ENCODE results near the gene CALU. TPM values are rescaled to one million over a fixed set of nuclear protein-coding genes. Genes with fewer than 3 reads are reported as not detected.

Gene CALU
- total RNA-seq, 1 donor from 2014 or later: 75.8 TPM

DNA sequence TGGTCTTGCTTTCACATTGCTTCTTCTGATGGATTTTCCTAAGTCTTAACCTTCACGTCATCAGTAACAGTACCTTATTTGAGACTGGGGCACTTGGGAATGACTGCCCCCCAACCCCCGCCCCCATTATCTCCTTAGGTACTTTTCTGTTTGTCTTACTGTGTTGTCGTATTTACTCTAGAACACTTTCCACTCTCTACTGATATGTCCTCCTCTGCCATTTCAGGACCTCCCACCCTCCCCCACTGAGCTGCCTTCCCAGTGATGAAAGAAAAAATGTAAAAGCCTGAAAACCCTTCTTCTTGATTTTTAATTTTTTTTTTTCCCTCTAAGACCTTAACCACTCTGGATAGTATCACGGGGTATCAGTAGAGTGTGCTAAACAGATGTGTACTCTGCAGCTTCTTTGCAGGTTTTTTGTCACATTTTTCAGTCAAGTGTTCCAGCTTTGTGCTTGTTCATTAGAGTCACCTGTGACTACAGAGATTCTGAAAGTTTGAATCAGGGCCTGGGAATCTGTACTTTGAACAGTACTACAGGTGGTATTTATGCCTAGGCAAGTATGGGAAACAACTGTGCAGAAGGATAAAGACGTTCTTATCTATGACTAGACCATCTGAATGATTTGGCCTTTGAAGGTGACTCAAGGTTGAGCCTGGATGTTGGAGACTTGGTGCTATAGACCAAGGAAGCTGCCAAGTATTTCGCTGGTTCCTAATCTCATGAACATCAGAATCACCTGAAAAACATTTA is 8.3 kb downstream of the CALU start:
- DNase-seq (ENCODE audit: low spot score): no peak

- DNase-seq (ENCODE audit: low spot score): no peak
These were observed 13.1 kb downstream of the CALU start for GRCh38 chr7:128752251-128752650.

GRCh38 chr7:128755075-128755818 is 16.1 kb downstream of the CALU start:
- no peak for DNase-seq (ENCODE audit: low spot score)

DNA sequence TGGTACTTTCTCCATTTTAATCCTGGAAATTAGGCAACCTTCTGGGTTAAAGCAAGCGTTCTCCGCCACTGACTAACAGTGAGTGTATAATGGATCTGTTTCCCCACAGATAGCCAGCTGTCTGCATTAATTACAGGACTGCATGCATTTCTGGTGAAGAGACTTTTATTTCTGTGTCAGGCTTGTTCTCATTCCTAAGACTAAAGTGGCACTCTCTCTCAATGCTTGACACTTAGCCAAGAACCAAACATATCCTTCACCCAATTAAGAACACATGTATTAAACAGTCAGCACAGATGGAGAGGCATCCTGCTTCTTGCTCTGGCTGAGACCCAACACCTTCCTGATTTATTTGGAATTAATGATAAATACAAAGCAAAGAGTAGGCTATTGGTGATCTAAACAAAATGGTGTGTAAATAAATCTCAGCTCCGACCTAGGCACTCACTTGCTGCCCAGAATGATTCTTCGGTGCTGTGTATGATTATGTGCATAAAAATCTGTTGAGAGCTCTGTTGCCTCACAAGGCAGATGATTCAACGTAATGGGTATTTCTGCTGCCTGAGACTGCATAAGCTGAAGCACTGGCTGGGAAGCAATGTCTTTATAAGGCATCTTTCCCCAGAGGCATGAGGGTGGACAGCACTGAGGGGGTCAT is 16.8 kb downstream of the CALU start:
- DNase-seq (ENCODE audit: low spot score): peak; percentile 22

DNA sequence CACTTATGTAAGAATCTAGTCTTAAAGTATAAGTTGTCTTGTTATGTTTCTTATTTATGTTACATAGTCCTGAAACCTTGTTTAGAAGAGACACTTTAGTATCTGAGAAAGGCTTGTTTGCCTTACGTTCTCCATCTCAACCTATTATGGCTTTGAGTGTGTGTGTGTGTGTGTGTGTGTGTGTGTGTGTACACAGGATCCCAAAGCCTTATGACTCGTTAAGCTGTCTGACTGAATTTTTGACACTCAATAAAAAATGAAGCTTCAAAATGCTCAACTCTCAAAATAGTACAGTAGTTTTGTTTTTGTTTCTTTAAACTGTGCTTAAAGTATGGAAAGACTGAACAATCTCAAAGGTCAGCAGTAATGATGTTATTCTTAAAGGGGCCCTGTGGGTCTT is 18.0 kb downstream of the CALU start:
- no peak for DNase-seq (ENCODE audit: low spot score)

DNA sequence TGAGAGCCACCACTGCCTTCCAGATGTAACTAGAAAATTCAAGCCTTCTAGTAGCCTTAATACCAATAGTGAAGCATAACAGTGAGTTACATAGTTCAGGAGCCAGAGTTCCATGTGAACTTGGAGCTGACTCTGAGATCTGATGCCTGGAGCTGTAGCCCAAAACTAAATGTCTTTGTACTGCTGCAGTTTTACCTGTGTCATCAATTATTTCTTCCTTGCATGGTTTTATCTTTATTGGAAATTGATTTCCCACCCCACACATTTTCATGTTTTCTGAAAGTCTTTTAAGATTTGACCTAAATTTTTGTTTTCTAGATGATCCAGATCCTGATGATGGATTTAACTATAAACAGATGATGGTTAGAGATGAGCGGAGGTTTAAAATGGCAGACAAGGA is 19.4 kb downstream of the CALU start:
- DNase-seq (ENCODE audit: low spot score): no peak

GRCh38 chr7:128759242-128759641 is 20.1 kb downstream of the CALU start:
- no peak for DNase-seq (ENCODE audit: low spot score)

DNA sequence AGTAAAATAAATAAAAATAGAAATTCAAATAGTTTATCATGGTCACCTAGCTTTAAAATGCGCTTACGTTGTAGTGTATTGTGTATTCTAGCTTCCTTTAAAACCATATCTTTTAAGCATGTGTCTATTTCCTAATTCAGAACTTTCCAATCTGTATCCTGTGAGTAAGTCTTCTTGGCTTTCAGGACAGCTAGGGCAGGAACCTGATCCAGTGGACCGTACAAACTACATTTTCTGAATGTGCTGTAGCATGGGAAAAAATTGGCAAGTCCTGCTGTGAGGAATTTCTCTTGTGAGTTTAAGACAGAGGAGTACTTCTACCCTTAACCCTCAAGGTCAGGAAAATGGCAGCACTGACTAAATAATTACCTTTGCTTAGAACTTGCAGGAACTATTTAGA is 24.4 kb downstream of the CALU start:
- no peak for DNase-seq (ENCODE audit: low spot score)

DNA sequence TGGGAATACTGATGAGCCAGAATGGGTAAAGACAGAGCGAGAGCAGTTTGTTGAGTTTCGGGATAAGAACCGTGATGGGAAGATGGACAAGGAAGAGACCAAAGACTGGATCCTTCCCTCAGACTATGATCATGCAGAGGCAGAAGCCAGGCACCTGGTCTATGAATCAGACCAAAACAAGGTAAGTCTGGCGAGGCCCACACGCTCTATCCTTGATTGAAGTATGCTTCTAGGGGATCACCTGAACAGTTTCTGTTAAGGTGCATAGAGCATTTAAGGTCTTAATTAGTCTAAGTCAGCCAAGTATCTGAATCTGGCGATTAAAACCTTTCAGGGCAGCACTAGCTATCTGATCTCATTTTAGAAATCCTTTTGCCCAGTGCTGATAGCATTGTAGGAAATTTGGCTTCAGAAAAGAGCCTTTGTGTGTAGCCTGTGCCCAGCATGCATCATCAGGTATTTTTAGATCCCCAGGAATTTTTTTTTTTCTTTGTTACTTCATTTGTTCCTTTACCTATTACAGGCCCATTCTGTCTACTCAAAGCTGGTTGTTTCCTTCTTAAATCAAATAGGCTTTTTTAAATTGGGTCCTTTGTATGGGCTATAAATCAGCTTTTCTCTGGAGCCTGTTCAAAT is 28.4 kb downstream of the CALU start:
- no peak for DNase-seq (ENCODE audit: low spot score)

DNA sequence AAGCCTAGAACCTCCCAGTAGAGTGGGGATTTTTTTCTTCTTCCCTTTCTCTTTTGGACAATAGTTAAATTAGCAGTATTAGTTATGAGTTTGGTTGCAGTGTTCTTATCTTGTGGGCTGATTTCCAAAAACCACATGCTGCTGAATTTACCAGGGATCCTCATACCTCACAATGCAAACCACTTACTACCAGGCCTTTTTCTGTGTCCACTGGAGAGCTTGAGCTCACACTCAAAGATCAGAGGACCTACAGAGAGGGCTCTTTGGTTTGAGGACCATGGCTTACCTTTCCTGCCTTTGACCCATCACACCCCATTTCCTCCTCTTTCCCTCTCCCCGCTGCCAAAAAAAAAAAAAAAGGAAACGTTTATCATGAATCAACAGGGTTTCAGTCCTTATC is 31.1 kb downstream of the CALU start:
- DNase-seq (ENCODE audit: low spot score): no peak

DNA sequence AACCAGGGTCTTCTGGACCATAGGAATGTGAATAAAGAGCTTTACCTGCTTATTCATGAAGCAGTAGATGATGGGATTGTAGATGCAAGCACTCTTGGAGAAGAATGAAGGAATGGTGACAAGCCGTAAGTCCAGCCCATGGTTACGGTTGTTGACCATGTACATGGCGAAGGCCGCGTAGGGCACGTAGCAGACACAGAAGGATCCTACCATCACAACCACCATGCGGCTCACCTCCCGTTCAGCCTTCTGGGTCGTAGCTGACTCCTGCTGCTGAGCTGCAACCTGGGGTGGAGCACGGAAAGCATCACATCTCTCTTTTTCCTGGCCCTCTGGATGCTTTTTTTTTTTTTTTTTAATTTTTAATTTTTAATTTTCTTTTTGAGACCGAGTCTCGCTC is 34.4 kb downstream of the CALU start:
- no peak for DNase-seq (ENCODE audit: low spot score)

GRCh38 chr7:128774029-128774689 is 35.0 kb downstream of the CALU start:
- no peak for DNase-seq (ENCODE audit: low spot score)

DNA sequence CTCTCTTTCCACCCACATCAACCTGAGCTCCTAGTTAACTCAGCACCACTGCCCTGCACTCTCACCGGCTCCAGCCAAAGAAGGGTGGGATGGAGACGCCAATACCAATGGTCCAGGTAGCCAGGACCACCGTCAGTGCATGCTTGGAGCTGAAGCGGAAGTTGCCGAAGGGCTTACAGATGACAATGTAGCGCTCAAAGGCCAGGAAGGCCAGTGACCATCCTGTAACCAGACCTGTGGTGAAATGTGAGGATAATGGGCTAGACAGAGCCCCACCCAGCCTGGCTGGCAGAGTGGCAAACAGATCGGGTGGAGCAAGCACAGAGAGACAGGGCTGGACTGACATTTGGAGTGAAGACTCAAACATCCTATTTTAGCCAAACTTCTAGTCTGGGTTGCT is 35.8 kb downstream of the CALU start:
- DNase-seq (ENCODE audit: low spot score): no peak

- no peak for DNase-seq (ENCODE audit: low spot score)
These were observed 36.8 kb downstream of the CALU start, which contains the start of gene OPN1SW for GRCh38 chr7:128775744-128776474. OPN1SW (minus strand) TSS chr7:128775794; CDS start chr7:128775781, 13 bp downstream.

DNA sequence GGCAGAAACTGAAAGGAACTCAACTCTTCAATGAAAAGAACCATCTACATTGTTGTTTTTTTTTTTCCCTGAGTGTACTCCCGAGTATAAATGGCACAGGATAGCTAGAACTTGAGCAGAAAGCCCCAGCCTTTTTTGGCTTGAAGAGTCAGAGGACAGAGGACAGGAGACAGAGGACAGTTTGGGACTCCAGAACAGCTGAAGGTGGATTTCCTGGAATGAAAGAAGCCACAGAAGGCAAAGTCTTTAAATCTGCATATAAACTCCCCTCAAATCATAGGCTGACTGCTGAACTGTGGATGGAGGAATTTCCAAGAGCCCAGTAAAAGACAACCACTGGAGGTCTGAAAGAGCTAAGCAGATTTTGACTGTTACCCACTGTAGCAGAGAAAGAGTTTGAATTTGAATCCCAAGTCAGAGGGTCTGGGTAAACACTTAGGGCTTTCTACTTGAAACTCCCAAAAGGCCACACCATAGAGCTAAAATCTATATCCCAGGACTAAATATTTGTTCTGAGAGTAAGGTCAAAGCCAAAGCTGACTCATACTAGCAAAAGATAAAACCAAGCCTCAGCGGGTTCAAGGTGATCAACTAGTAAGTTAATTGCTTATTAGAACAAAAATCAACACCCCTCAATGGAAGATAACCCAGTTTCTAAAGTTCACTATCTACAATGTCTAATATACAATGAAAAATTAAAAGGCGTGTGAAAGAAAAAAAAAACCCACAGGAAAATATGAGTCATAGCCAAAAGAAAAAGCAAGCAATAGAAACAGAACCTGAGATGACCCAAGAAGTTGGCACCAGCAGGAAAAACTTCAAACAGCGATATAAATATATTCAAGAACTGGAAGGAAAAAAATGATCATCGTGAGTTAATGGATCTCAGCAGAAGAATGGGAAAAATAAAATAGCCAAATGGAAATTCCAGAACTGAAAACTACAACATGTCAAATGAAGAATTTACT is 38.3 kb downstream of the CALU start:
- DNase-seq (ENCODE audit: low spot score): no peak

GRCh38 chr7:128778946-128779345 is 39.8 kb downstream of the CALU start:
- DNase-seq (ENCODE audit: low spot score): no peak

DNA sequence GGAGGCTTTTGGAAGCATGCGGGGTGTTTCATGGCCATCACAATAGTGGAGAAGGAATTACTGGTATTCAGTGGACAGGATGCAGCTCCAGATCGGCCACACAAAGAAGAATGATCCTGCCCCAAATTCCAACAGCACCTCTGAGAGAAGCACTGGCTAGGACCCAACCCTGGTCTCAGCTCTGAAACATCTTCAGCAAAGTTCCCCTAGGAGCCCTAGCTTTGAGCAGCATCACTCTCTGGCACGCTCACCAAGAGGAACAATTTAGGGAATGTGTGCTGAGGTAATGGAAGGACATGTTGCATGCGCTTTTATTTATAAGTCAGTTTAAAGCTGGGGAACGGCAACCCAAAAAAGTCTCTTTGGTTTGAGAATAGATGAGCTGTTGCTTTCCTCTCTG is 42.0 kb downstream of the CALU start:
- DNase-seq (ENCODE audit: low spot score): peak; percentile 54

DNA sequence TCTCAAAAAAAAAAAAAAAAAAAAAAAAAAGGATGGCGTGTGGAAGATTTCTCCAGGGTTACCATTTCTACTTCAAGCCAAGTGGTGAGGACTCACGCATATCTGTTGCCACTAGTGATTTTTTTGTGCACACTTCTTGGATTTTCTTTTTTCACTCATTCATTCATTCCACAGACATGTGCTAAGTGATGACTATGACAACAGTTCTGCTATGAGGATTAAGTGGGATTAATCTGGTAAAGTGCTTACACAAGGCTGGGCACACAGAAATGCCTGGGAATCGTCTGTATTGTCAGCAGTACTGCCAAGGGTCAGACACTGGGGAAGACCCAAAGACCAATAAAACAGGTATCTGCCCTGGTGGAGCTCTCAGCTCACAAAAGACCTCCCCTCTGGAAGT is 42.7 kb downstream of the CALU start:
- DNase-seq (ENCODE audit: low spot score): no peak

DNA sequence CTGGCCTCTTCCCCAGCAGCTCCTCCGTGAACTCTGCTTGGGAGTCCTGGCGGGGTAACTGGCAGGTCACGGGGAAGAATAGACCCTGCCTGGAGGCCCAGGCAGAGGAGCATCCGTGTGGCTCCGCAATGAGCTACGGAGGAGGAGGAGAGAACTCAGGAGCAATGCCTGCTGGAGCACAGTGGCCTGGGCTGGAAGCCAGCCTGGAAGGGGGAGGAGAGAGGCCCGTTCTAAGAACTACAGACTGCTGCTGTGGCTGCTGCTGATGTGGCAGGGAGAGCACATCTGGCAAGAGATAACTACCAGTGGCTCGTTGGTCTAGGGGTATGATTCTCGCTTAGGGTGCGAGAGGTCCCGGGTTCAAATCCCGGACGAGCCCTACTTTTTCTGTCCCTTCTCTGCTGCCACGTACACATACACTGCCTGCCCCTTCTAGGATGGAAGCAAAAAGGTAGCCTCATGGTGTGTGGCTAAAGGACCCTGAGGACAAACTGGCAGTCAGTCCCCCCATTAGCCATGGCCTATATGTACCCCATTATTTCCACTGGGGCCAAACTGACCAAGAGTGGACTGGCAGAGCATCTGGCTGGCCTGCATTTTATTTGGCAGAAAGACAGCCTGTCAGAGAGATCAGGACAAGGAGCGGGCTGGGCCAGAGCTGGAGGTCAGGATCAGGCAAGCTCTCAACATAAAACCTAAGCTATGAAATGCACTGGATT is 44.1 kb downstream of the CALU start:
- DNase-seq (ENCODE audit: low spot score): peak; percentile 77
